Trophoblast cell (in vitro differentiated cells and primary cell): Measurements from ENCODE around the gene KIF1B.

Source experiments
- DNase-seq, 2 donors: peaks; one replicate each; pipeline ENCODE4 v3.0.0-alpha.2; 2016
- H2AFZ ChIP-seq: 2 replicates; pipeline ENCODE4 v1.6.1; 2013; ENCODE audit warnings: low read length, moderate library complexity, mild to moderate bottlenecking; ENCODE audit not compliant: insufficient read depth, poor library complexity
- H2AK5ac ChIP-seq: 2 replicates; pipeline ENCODE4 v1.6.1; 2013; ENCODE audit warnings: mild to moderate bottlenecking, low read length
- H2BK120ac ChIP-seq: 2 replicates; pipeline ENCODE4 v1.6.1; 2013; ENCODE audit warnings: low read length, mild to moderate bottlenecking, moderate library complexity; ENCODE audit not compliant: insufficient read depth, poor library complexity
- H2BK12ac ChIP-seq: 2 replicates; pipeline ENCODE4 v1.6.1; 2013; ENCODE audit warnings: mild to moderate bottlenecking, low read length, moderate library complexity
- H2BK5ac ChIP-seq: 2 replicates; pipeline ENCODE4 v1.6.1; 2013; ENCODE audit warnings: low read length, low read depth, moderate library complexity, mild to moderate bottlenecking; ENCODE audit not compliant: poor library complexity
- H3K14ac ChIP-seq: 2 replicates; pipeline ENCODE4 v1.6.1; 2013; ENCODE audit warnings: mild to moderate bottlenecking, low read length
- H3K18ac ChIP-seq: 2 replicates; pipeline ENCODE4 v1.6.1; 2013; ENCODE audit warnings: mild to moderate bottlenecking, low read length
- H3K23ac ChIP-seq: 2 replicates; pipeline ENCODE4 v1.6.1; 2013; ENCODE audit warnings: low read length
- H3K27ac ChIP-seq: 2 replicates; pipeline ENCODE4 v1.5.1; 2013; ENCODE audit warnings: low read depth, mild to moderate bottlenecking, inconsistent platforms, low read length, moderate library complexity
- H3K27me3 ChIP-seq: 2 replicates; pipeline ENCODE4 v1.6.1; 2013; ENCODE audit warnings: inconsistent platforms, mild to moderate bottlenecking, low read length, moderate library complexity; ENCODE audit not compliant: insufficient read depth
- H3K36me3 ChIP-seq, 2 experiments: 1 replicate in 1 of 2; 2 replicates in 1 of 2; pipeline ENCODE4 v1.6.1; 2013; ENCODE audit warnings: low read length in 2 of 2, mild to moderate bottlenecking in 2 of 2, moderate library complexity in 1 of 2; ENCODE audit not compliant: insufficient read depth in 2 of 2, control insufficient read depth in 1 of 2
- H3K4ac ChIP-seq: 2 replicates; pipeline ENCODE4 v1.6.1; 2013; ENCODE audit warnings: low read depth, mild to moderate bottlenecking, low read length, moderate library complexity
- H3K4me1 ChIP-seq, 2 experiments: 1 replicate in 1 of 2; 2 replicates in 1 of 2; pipeline ENCODE4 v1.6.1; 2013; ENCODE audit warnings: low read length in 2 of 2, mild to moderate bottlenecking in 2 of 2, moderate library complexity in 1 of 2; ENCODE audit not compliant: insufficient read depth in 2 of 2, control insufficient read depth in 1 of 2
- H3K4me2 ChIP-seq: 2 replicates; pipeline ENCODE4 v1.6.1; 2013; ENCODE audit warnings: inconsistent platforms, mild to moderate bottlenecking, low read length, moderate library complexity
- H3K4me3 ChIP-seq: 2 replicates; pipeline ENCODE4 v1.5.1; 2013; ENCODE audit warnings: mild to moderate bottlenecking, low read depth, low read length, inconsistent platforms
- H3K79me1 ChIP-seq: one replicate; pipeline ENCODE4 v1.6.1; 2013; ENCODE audit warnings: low read length
- H3K79me2 ChIP-seq: 2 replicates; pipeline ENCODE4 v1.6.1; 2013; ENCODE audit warnings: low read length, mild to moderate bottlenecking; ENCODE audit not compliant: control insufficient read depth, insufficient read depth, poor library complexity
- H3K9ac ChIP-seq: 2 replicates; pipeline ENCODE4 v1.6.1; 2013; ENCODE audit warnings: mild to moderate bottlenecking, low read length
- H3K9me3 ChIP-seq: 2 replicates; pipeline ENCODE4 v1.6.1; 2013; ENCODE audit warnings: low read depth, mild to moderate bottlenecking, control low read depth, inconsistent platforms, low read length; ENCODE audit not compliant: insufficient read depth
- H4K12ac ChIP-seq: 2 replicates; pipeline ENCODE4 v1.6.1; 2013; ENCODE audit warnings: low read depth, mild to moderate bottlenecking, low read length, moderate library complexity
- H4K8ac ChIP-seq: 2 replicates; pipeline ENCODE4 v1.6.1; 2013; ENCODE audit warnings: low read depth, mild to moderate bottlenecking, low read length, moderate library complexity
- H4K91ac ChIP-seq: one replicate; pipeline ENCODE4 v1.6.1; 2013; ENCODE audit warnings: low read depth, mild to moderate bottlenecking, low read length, moderate library complexity
- WGBS: extraction: QIAGEN DNeasy Blood & Tissue Kit; methylation state at CpG from one replicate; pipeline ENCODE4 v1.1.7; 2013; ENCODE audit warnings: missing lambda C conversion rate; ENCODE audit not compliant: insufficient read length, insufficient coverage; ENCODE audit errors: extremely low coverage; 5-methylcytosine and 5-hydroxymethylcytosine counted together

The KIF1B gene

DNA sequence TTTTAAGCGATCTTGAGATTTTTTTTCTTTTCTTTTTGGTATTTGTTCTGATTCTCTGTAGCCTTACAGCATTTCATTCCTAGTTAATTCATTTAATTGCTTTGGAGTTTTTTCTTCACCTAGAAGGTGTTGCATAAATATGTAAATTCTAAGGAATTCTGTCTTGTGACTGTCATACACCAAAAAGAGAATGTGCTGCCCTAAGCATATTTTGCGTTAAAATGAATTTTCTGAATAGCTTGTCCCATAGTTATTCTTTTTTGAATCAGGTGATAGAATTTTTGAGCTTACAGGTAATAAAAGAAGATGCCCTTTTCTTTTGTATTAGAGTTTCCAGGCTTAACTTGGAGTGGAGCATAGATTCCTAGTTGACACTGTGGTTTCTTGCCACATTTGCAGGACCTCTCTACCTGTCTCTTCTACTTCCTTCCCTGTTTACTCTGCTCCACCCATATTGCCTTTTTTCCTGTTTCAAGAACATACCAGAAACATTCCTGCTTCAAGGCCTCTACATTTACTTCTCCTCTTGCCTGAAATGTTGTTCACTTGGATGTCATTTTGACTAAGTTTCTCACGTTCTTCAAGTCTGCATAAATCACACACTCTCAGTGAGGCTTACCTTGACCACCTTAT is 53.2 kb downstream of the KIF1B start:
- no peak overlapping the region for H2BK5ac ChIP-seq
- H3K79me1 ChIP-seq = no peaks in the 10 kb centered on the region
- DNase-seq = peak in 1 of 2 donors; percentile 31
- no peak overlapping the region for H3K4me3 ChIP-seq
- no peak overlapping the region for H3K4ac ChIP-seq
- no peak overlapping the region for H3K9ac ChIP-seq
- H4K12ac ChIP-seq = no peak overlapping the region
- H2BK120ac ChIP-seq = no peak overlapping the region
- WGBS = no CpG with 5 or more reads among the region's 3 CpGs
- no peak overlapping the region for H4K91ac ChIP-seq
- no peak overlapping the region for H2BK12ac ChIP-seq
- H3K79me2 ChIP-seq = no peaks in the 10 kb centered on the region
- H3K18ac ChIP-seq = no peak overlapping the region
- H3K4me1 ChIP-seq = no peaks in the 10 kb centered on the region
- H2AK5ac ChIP-seq = no peak overlapping the region
- no peaks in the 10 kb centered on the region for H3K27me3 ChIP-seq
- H3K4me2 ChIP-seq = no peak overlapping the region
- no peak overlapping the region for H3K14ac ChIP-seq
- H3K27ac ChIP-seq = no peak overlapping the region
- H3K36me3 ChIP-seq = peaks cover 12 to 21% of the 10 kb centered on the region in 2 experiments
- H2AFZ ChIP-seq = no peak overlapping the region
- no peaks in the 10 kb centered on the region for H3K9me3 ChIP-seq
- H4K8ac ChIP-seq = no peak overlapping the region
- no peak overlapping the region for H3K23ac ChIP-seq

GRCh38 chr1:10265027-10265426 is 54.7 kb downstream of the KIF1B start:
- Histone ChIP-seq H3K9ac (no peak overlapping the region), H2AK5ac (no peak overlapping the region), H2BK5ac (no peak overlapping the region), H3K4ac (no peak overlapping the region), H3K4me2 (no peak overlapping the region), H4K12ac (no peak overlapping the region), H3K18ac (no peak overlapping the region), H3K23ac (no peak overlapping the region), H3K4me1 (no peaks in the 10 kb centered on the region), H3K79me1 (no peaks in the 10 kb centered on the region), H3K27me3 (no peaks in the 10 kb centered on the region), H3K27ac (no peak overlapping the region), H3K9me3 (no peaks in the 10 kb centered on the region), H2BK12ac (no peak overlapping the region), H3K79me2 (no peaks in the 10 kb centered on the region), H3K36me3 (peaks cover 15 to 18% of the 10 kb centered on the region in 2 experiments), H3K4me3 (no peak overlapping the region), H3K14ac (no peak overlapping the region), H2AFZ (no peak overlapping the region), H4K91ac (no peak overlapping the region), H4K8ac (no peak overlapping the region), H2BK120ac (no peak overlapping the region)
- no peak for DNase-seq
- no CpG with 5 or more reads among the region's 4 CpGs for WGBS

DNA sequence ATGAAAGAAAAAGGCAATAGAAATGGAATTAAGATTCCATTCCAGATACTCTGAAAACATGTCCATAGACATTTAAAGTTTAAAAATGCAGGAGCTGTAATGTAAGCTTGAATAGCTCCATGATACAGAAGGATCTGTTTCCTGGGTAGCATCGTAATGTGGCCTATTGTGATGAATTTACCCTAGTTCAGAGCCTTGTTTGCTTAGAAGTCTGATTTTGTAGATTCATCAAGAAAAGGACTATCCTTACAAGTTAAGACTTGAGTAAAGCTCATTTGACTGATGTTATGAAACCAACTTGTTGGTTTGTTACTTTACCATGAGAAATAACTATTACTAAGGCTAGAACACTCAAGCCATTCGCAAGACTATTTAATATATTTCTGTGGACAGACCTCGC is 55.5 kb downstream of the KIF1B start:
- no CpG with 5 or more reads among the region's 3 CpGs for WGBS
- Histone ChIP-seq H3K4me3 (no peak overlapping the region), H3K4me2 (no peak overlapping the region), H3K27ac (no peak overlapping the region), H3K4ac (no peak overlapping the region), H3K18ac (no peak overlapping the region), H3K79me2 (no peaks in the 10 kb centered on the region), H2AFZ (no peak overlapping the region), H3K9me3 (no peaks in the 10 kb centered on the region), H2AK5ac (no peak overlapping the region), H4K8ac (no peak overlapping the region), H4K12ac (no peak overlapping the region), H3K4me1 (no peaks in the 10 kb centered on the region), H4K91ac (no peak overlapping the region), H2BK5ac (no peak overlapping the region), H2BK12ac (no peak overlapping the region), H3K9ac (no peak overlapping the region), H3K27me3 (no peaks in the 10 kb centered on the region), H3K23ac (no peak overlapping the region), H3K79me1 (no peaks in the 10 kb centered on the region), H3K36me3 (peaks cover 12 to 18% of the 10 kb centered on the region in 2 experiments), H3K14ac (no peak overlapping the region), H2BK120ac (no peak overlapping the region)
- no peak for DNase-seq

DNA sequence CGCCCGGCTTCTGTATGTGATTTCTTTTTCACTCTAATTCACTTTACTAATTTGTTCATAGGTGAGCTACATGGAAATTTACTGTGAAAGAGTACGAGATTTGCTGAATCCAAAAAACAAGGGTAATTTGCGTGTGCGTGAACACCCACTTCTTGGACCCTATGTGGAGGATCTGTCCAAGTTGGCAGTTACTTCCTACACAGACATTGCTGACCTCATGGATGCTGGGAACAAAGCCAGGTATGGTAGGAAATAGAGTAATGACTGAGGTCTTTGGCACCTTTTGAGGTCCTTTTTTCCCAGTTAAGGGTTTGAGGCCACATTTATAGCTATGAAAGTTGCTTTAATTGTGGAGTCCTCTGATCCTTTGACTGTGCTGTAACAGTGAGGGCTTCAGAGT is 56.9 kb downstream of the KIF1B start:
- peaks cover 8 to 14% of the 10 kb centered on the region in 2 experiments for H3K36me3 ChIP-seq
- no peak overlapping the region for H2BK12ac ChIP-seq
- no peak overlapping the region for H3K14ac ChIP-seq
- H3K27me3 ChIP-seq = no peaks in the 10 kb centered on the region
- DNase-seq = no peak
- no peak overlapping the region for H4K8ac ChIP-seq
- no peak overlapping the region for H2BK120ac ChIP-seq
- no peak overlapping the region for H3K9ac ChIP-seq
- no peak overlapping the region for H3K4ac ChIP-seq
- H3K4me2 ChIP-seq = no peak overlapping the region
- no peak overlapping the region for H3K23ac ChIP-seq
- no peak overlapping the region for H3K27ac ChIP-seq
- H3K79me1 ChIP-seq = no peaks in the 10 kb centered on the region
- H2BK5ac ChIP-seq = no peak overlapping the region
- no CpG with 5 or more reads among the region's 5 CpGs for WGBS
- H4K91ac ChIP-seq = no peak overlapping the region
- H4K12ac ChIP-seq = no peak overlapping the region
- no peaks in the 10 kb centered on the region for H3K9me3 ChIP-seq
- no peak overlapping the region for H3K18ac ChIP-seq
- H3K79me2 ChIP-seq = no peaks in the 10 kb centered on the region
- no peak overlapping the region for H3K4me3 ChIP-seq
- H3K4me1 ChIP-seq = no peaks in the 10 kb centered on the region
- no peak overlapping the region for H2AK5ac ChIP-seq
- no peak overlapping the region for H2AFZ ChIP-seq
